CD4-positive, alpha-beta T cell treated with Interleukin-4 for 4 hours (primary cell): ENCODE results near the gene GALNT6.
A peak's percentile ranks its signal among the peaks of the same experiment; 100 is the strongest.

Source experiments
- DNase-seq: peaks from one replicate; pipeline ENCODE4 v3.0.0-alpha.2; 2020

Gene GALNT6, protein sequence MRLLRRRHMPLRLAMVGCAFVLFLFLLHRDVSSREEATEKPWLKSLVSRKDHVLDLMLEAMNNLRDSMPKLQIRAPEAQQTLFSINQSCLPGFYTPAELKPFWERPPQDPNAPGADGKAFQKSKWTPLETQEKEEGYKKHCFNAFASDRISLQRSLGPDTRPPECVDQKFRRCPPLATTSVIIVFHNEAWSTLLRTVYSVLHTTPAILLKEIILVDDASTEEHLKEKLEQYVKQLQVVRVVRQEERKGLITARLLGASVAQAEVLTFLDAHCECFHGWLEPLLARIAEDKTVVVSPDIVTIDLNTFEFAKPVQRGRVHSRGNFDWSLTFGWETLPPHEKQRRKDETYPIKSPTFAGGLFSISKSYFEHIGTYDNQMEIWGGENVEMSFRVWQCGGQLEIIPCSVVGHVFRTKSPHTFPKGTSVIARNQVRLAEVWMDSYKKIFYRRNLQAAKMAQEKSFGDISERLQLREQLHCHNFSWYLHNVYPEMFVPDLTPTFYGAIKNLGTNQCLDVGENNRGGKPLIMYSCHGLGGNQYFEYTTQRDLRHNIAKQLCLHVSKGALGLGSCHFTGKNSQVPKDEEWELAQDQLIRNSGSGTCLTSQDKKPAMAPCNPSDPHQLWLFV

DNA sequence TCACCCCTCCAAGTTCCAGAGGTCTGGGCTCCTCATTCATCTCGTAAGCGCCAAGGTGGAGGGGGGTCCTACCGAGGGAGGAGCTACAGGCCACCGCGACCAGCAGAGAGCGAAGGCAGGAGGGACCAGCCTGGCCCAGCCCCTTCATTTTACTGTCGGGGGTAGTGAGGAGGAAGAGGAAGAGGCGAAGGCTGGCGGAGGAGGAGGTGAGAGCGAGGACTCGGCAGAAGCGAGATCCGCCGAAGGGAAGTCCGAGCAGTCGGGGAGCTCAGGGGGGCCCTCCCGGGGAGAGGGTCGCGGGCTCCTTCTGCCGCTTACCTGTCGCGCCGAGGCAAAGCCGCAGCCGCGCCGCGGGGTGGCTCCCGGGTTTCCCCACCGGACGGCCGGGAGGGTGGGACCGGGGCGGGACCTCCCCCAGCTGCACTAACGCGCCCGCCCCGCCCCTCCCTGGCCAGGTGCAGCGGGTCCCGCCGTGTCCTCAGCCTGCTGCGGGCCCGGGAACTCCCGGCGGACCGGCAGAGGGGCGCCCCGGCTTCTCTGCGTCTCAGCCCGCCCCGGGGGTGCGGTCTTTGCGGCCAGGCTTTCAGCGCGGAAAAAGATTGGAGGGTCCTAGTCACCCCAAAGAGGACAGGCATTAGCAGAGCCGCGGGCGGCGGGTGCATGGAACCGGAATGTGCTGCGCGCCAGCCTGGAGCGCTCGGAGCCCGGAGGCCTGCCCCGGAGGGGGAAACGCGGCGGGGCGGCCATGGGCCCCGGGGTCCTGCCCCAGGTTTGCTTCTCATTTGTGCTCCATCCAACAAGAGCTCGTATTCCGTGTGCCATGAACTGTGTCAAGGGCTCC lies at the start of gene GALNT6:
Gene GALNT6 (minus strand): TSS at position 124 of the 841 bp plus-strand sequence. CDS start 11,625 bp downstream, outside the sequence.
- DNase-seq = peak; percentile 63

DNA sequence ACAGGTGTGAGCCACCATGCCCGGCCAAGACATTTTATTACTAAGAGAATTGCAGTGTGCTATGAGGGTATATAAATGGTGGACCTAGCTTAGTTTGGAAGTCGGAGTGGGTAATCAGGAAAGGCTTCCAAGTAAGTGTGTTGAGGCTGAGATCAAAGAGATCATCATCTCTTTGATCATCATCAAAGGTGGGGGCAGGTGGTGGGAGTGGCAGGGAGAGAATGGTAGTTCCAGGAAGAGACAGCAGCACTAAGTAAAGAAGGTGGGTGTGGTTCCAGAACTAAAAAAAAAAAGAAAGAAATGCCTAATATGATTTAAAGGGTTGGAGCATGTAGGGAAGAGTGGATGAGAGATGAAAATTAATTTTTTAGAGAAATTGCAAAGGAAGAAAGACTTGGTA lies 48.1 kb upstream of the GALNT6 start:
- DNase-seq = no peak

DNA sequence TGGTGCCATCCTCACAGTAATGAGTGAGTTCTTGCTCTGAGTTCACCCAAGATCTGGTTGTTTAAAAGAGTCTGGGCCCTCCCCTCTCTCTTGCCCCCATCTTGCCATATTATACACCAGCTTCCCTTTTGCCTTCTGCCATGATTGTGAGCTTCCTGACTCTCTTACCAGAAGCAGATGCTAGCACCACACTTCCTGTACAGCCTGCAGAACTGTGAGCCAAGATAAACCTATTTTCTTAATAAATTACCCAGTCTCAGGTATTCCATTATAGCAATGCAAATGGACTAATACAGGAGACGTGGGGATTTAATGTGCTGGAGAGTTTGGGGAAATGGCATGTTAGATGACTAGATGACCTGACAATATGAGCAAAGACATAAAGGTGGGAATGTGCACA lies 46.2 kb upstream of the GALNT6 start:
- no peak for DNase-seq

DNA sequence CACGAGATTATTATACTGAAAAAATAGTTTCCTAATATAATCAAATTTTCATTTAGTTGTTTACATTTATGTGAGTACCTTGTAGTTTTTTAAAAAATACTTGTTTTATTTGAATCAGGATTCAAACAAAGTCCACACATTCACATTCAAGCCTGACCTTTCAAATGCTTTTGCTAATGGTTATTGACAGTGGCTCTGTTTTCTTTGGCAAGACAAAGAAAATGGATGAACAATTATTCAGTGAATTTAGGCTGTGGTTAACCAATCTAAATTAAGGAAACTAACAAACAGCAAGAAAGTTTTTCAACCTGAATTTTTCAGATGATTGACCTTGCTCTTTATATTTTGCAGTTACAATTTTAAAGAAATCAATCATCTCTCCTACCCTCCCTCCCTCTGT lies 43.1 kb upstream of the GALNT6 start:
- no peak for DNase-seq

DNA sequence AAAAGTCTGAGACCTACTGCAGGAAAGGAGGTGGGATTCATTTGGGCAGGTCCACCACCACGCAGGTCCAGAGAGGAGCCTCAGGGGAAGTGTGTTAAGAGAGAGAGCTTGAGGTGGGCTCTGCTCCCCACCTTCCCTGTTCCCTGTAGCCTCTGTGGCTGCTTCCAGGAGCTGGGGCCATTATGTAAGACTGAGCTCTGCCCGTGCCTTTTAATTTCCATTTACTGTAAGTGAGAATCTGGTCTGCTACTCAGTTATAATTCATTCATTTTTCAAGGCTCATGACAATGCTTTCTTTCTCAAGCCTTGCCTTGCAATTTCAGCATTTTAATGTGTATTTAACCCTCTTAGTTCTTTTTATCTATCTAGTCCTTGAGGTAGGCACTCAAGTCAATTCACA lies 41.7 kb upstream of the GALNT6 start:
- DNase-seq = no peak

DNA sequence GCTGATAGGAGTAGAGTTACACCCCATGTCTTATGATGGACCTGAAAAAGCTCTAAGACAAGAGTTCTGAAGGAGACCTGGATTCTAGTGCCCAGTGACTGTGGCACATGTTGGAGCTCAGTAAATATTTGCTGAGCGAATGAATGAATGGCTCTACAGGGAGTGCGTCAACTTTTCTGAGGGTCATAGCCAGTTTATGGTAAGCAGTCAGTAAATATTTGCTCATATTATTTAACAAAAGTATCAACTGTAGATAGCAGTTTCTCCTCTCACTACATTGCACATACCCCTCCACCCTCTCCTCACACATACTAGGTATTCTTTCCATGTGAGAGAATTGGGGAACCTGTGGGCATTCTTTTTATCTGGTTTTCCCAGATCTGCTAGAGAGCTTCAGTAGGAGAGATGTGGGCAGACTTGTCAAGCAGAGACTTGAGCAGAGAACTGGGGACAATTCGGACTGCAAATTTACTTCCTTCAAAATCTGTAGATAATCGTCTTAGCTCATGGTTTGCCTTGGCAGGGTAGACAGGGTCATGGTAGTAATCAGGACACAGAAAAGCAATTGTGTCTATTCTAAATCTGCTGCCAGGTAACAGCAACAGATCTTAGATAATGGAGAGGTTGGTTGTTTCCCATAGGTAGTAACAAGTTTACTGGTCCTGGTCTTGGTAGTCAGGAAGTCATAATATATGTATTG lies 39.1 kb upstream of the GALNT6 start:
- DNase-seq = no peak

DNA sequence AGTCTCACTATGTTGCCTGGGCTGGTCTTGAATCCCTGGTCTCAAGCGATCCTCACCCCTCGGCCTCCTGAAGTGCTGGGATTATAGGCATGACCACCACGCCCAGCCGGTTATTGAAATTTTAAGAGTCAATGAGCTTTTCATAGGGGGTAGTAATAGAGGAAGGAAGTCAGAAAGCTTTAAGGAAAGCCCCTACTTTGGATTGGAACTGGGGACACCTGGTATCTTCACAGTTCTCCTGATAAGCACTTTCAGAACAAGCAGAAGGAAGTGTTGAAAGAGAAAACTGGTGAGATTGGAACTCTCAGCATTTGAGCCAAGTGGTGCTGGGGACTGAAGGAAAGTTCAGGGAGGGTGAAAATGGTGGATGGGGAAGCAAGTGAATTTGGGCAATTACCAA lies 38.5 kb upstream of the GALNT6 start:
- no peak for DNase-seq

DNA sequence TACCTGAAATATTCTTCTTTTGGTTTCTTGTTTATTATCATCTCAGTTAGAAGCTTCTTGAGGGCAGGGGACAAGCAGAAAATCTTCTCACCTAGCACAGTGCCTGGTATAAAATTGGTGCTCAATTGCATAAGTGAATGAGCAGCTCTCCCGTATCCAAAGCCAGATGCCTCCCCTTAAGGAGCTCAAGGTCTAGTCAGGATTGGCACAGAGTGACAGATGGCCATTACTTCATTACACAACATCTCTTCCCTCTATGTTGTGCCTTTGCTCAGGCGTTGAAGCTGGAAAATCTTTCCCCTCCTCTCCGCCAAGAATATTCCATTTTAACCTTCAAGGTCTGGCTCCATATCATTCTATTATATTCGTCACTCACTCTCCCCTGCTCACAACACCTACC lies 37.0 kb upstream of the GALNT6 start:
- no peak for DNase-seq

DNA sequence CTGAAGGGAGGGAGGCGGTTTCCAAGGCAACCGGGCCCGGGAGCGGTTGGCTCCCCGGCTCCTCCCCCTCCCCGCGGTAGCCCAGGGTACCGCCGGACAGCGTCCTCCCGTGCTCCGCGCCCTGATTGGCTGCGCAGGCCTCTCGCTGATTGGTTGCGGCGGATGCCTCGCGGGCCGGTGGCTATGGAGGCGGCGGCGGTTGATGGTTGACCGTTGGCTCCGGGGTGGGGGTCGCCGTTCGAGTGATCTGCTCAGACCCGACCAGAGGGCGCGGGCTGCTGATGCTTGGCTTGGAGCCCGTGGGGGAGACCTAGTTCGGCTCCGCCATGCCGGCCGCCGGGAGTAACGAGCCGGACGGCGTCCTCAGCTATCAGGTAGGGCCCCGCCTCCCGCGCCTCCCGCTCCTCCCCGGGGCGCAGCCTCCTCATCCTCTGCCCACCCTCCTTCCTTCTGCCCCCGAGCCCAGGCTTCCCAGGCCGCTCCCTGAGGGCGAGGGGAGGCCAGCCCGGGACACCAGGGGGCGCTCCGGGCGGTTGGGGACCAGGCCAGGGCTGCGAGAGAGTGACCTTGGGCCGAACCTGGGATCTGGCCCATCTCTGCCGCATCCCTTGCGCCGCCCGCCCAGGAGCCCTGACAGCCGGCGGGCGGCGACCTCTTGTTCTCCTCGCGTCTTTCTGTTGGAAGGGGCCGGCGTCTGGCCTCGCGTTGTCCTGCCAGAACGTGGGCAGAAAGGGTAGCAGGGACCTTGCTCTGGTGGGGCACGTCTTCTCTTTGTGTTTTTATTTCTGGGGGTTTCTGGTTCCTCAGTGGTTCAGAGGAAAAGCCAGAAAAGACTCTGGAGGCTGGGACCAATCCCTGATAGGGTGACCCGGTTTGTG lies 33.7 kb upstream of the GALNT6 start, which contains the start of gene SLC4A8:
Gene SLC4A8 (plus strand): TSS at position 170 of the 878 bp plus-strand sequence. CDS start 157 bp downstream, at position 327.
- DNase-seq = peak; percentile 75

DNA sequence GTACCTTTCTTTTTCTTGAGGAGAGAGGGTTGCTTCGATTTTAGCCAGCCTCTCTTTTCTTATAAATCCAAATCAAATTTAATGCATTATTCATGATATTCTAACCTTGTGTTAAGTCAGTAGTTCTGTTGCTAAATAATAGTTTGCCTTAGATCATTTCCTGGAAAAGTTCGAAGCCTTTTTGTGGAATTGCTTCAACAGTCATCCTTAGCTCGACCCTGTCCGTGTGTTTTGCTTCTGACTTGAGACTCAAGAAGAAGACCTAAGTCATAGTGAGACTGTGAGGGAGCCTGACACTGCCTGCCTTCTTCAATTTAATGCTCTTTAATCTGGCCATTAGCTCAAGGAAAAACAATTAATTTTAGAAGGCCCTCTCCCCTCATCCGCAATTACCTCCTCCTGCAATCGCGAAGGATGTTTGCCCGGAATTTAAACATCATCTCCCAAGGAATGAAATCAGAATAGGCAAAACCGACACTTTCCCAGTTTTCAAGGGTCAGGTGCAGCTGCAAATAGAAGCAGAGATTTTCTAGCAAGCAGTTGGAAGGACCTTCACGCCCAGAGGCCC lies 33.0 kb upstream of the GALNT6 start:
- no peak for DNase-seq

DNA sequence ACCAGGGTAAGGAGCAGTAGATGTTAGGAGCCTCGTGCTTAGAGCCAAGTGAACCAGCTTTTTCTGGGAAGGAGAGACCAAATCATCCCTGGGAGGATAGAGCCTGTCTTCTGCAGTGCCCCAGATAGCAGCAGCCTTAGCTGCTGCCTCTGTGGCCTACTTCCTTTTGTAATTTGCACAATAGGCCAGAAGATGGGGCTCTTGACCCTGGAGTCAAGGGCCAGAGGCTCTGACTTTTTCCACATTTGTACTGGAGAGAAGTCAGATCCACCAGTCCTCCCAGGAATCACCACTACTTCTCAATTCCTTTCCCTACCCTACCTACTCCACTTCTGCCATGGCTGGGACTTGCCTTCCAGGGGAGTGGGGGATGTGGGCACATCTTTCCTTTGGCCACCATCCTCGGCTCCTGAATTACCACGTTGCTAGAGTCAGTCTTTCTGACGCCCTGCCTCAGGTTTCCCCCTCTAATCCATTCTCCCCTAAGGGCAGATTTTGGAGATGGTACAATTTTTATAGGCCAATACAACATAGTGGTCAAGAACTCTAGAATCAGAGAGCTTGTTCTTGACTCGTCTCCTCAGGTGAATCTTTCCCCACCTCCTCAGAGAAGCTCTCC lies 30.2 kb upstream of the GALNT6 start:
- DNase-seq = peak; percentile 33

DNA sequence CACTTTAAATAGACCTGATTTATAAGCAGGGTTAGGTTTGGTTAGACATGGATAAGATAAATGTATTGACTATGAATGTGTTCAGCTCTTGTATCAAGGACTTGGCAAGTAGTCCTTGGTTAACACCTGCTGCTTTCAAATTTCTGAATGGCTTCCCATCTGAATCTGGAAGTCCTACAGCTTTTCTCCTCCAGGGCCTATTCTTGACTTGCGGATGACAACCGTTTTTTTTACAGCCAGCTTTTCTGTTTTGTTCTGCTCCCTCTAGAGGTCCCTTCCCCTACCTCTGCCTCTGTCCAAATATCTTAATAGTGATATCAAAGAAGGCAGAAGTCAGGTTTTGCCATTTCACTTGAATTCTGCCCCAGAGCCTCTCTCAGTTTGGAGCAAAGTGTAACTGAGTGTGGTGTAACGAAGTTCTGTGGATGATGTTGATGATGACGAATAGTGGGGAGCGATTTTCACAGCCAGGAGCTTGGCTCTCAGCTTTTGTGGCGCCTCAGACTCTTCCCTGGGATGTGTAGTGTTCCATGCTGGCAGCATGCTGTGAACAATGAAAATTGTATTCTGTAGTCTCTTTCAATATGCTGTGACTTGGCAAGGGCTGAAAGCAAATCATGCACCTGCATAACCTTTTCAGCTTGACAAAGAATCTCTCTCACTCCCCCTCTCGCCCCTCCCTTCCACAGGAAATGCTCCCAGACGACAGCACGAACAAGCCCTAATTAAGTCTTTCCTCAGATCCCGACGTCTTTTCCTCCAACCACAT lies 28.4 kb upstream of the GALNT6 start:
- DNase-seq = no peak

DNA sequence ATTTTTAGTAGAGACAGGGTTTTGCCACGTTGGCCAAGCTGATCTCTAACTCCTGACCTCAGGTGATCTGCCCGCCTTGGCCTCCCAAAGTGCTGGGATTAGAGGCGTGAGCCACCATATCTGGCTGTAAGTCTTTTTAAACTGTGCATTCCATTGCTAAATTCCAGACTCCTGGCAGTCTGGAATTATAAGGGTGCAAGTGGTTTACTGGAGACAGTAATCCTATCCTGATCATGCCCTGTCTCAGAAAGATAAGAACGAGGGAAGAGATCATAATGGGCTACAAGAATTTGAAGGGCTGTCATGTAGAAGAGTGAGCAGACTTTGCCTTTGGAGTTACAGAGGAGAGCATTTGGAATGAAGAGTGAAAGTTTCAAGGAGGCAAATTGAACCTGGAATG lies 26.6 kb upstream of the GALNT6 start:
- no peak for DNase-seq

DNA sequence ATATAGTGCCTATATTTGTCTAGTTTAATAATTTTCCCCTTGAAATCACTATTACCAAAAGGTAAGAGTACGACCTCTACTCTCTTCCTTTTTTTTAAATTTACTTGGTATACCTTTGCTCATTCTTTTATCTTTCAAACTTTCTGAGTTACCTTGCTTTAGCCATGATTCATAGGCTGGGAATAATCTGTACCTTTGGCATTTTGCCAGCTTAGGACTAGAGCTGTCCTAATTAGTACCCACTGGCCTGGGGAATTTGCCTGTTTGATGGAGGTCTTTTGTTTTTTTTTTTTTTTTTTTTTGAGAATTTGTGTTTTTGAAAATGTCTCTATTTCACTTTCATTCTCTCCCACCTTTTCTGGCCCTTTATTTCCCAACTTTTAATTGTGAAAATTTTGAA lies 24.7 kb upstream of the GALNT6 start:
- no peak for DNase-seq

DNA sequence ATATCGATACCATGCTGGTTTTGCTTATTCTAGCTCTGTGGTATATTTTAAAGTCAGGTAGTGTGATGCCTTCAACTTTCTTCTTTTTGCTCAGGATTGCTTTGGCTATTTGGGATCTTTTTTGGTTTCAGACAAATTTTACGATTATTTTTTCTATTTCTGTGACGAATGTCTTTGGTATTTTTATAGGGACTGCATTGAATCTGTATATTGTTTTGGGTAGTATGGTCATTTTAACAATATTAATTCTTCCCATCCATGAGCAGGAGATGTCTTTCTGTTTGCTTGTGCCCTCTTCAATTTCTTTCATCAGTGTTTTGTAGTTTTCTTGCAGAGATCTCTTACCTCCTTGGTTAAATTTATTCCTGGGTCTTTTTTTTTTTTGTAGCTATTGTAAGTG lies 22.6 kb upstream of the GALNT6 start:
- DNase-seq = no peak

DNA sequence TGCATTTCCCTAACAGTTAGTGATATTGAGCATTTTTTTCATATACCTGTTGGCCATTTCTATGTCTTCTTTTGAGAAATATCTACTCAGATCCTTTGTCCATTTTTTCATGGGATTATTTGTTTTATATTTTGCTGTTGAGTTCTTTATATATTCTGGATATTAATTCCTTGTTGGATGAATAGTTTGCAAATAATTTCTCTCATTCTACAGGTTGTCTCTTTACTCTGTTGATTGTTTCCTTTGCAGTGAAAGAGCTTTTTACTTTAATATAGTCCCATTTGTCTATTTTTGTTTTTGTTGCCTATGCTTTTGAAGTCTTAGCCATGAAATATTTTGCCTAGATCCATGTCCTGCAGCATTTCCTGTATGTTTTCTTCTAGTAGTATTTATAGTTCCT lies 21.9 kb upstream of the GALNT6 start:
- no peak for DNase-seq

DNA sequence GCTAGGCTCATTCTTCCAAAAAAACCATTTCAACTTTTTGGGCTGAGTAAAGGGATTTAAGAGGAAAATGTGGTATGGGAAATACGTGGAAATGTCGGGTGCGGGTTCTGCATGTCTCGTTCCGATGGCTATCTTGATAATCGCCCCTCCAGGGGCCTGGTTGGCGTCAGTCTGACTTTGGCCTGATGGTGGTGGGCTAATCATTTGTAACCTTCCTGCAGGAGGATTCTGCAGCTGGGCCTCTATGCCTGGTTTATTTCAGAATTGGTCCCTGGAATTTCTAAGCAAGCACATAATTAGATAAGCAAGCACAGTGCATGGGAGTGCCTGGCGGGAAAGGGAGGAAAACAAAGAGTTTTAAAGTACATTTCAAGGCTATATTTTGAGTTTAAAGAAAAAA lies 18.6 kb upstream of the GALNT6 start:
- no peak for DNase-seq

DNA sequence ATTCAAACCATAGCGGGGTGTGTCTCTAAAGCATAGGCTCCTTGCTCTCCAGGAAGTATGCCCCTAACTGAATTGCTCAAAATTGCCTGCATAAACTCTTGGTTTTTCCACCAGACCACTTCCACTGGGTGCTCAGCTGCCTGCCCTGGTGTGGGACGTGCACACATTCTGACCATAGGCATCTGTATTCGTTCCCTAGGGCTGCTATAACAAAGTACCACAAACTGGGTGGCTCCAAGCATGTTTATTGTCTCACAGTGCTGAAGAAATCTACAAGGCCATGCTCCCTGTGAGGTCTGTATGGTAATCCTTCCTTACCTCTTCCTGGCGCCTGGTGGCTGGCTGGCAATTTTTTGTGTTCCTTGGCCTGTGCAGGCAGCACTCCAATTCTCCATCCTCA lies 16.4 kb upstream of the GALNT6 start:
- DNase-seq = no peak

DNA sequence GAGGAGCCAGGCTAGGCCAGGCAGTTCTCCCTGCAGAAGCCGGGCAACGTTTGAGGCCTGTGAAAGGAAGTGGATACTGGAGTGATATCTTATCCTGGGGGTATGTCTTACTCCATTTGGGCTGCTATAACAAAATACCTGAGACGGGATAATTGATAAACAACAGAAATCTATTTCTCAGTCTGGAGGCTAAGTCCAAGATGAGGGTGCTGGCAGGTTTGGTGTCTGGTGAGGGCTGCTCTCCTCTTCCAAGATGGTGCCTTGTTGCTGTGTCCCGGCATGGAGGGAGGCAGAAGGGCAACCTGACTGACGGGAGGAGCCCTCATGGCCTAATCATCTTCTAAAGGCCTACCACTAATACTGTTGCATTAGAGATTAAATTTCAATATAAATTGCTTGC lies 15.7 kb upstream of the GALNT6 start:
- no peak for DNase-seq

DNA sequence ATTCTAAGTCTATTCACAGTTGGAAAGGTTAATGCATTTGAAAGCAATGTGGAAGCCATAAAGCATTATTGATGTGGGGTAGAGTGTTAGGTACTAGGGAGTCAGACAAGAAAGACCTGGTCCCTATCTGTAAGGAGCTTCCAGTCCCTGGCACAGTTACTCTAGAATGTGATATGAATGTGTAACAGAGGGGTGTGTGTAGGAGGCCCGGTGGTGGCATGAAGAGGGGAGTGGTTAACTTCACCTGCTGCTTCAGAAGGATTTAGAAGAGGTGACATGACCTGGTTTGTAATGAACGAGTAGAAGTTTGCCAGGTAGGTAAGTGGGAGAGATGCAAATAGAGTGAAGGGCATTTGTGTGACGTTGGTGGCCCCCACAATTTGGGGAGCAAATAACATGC lies 15.1 kb upstream of the GALNT6 start:
- no peak for DNase-seq
